Measurements from ENCODE around the gene AHNAK2. TPM values are rescaled to one million over a fixed set of nuclear protein-coding genes. Genes with fewer than 3 reads are reported as not detected.

AHNAK2 gene
- total RNA-seq, 4 donors from 2014 or later: 3.2 to 19.0 (median 10.7) TPM

GRCh38 chr14:104939666-104940410, 38.3 kb downstream of the AHNAK2 start:
- Histone ChIP-seq H3K27me3 (no peaks in the 10 kb centered on the region), H3K27ac (no peak overlapping the region), H3K36me3 (no peaks in the 10 kb centered on the region), H3K4me3 (no peak overlapping the region), H3K4me1 (no peaks in the 10 kb centered on the region), H3K9me3 (no peaks in the 10 kb centered on the region)
- DNase-seq: peak in 2 of 3 donors; percentile 21 to 37
- TF ChIP-seq POLR2A (IDR thresholded peaks at IDR 0.05): no peak

GRCh38 chr14:104938960-104939359, 39.2 kb downstream of the AHNAK2 start:
- Histone ChIP-seq H3K36me3 (no peaks in the 10 kb centered on the region), H3K27me3 (no peaks in the 10 kb centered on the region), H3K9me3 (no peaks in the 10 kb centered on the region), H3K4me3 (no peak overlapping the region), H3K4me1 (no peaks in the 10 kb centered on the region), H3K27ac (no peak overlapping the region)
- TF ChIP-seq POLR2A (IDR thresholded peaks at IDR 0.05): no peak
- DNase-seq: no peak

GRCh38 chr14:104938436-104938835, 39.7 kb downstream of the AHNAK2 start:
- Histone ChIP-seq H3K9me3 (no peaks in the 10 kb centered on the region), H3K27me3 (no peaks in the 10 kb centered on the region), H3K27ac (no peak overlapping the region), H3K36me3 (no peaks in the 10 kb centered on the region), H3K4me3 (no peak overlapping the region), H3K4me1 (no peaks in the 10 kb centered on the region)
- TF ChIP-seq POLR2A (IDR thresholded peaks at IDR 0.05) (no peak), CTCF (IDR thresholded peaks at IDR 0.05) (no peak)
- DNase-seq: no peak

GRCh38 chr14:104937694-104938365, 40.3 kb downstream of the AHNAK2 start:
- H3K9me3 ChIP-seq: no peaks in the 10 kb centered on the region
- no peak overlapping the region for H3K27ac ChIP-seq
- TF ChIP-seq POLR2A (IDR thresholded peaks at IDR 0.05): no peak
- no peak for TF ChIP-seq CTCF (IDR thresholded peaks at IDR 0.05)
- H3K27me3 ChIP-seq: no peaks in the 10 kb centered on the region
- DNase-seq: no peak
- H3K4me1 ChIP-seq: peaks cover 0 to 5% (median 2%) of the 10 kb centered on the region in 4 donors
- H3K36me3 ChIP-seq: no peaks in the 10 kb centered on the region
- no peak overlapping the region for H3K4me3 ChIP-seq

- H3K4me1 ChIP-seq: peaks cover 0 to 9% (median 4%) of the 10 kb centered on the region in 4 donors
- no peaks in the 10 kb centered on the region for H3K36me3 ChIP-seq
- H3K4me3 ChIP-seq: no peak overlapping the region
- no peaks in the 10 kb centered on the region for H3K9me3 ChIP-seq
- H3K27ac ChIP-seq: no peak overlapping the region
- TF ChIP-seq POLR2A (IDR thresholded peaks at IDR 0.05) (no peak), CTCF (IDR thresholded peaks at IDR 0.05) (no peak)
- peak in 1 of 3 donors; percentile 24 for DNase-seq
- no peaks in the 10 kb centered on the region for H3K27me3 ChIP-seq
These were observed 41.0 kb downstream of the AHNAK2 start for GRCh38 chr14:104937161-104937560.

- peaks cover 0 to 9% (median 4%) of the 10 kb centered on the region in 4 donors for H3K4me1 ChIP-seq
- peak in 1 of 3 donors; percentile 37 for DNase-seq
- no peaks in the 10 kb centered on the region for H3K27me3 ChIP-seq
These were observed 41.6 kb downstream of the AHNAK2 start for GRCh38 chr14:104936361-104937155.

More at GRCh38 chr14:104936361-104937155, 41.6 kb downstream of the AHNAK2 start:
- no peaks in the 10 kb centered on the region for H3K36me3 ChIP-seq
- H3K9me3 ChIP-seq: no peaks in the 10 kb centered on the region
- no peak overlapping the region for H3K27ac ChIP-seq
- TF ChIP-seq CTCF (IDR thresholded peaks at IDR 0.05) (no peak), POLR2A (IDR thresholded peaks at IDR 0.05) (no peak)
- H3K4me3 ChIP-seq: no peak overlapping the region

Data from Peyer's patch (tissue), 4 donors.